Osteocyte (in vitro differentiated cells): ENCODE results near the gene TRIM2. TPM values are rescaled to one million over a fixed set of nuclear protein-coding genes. Genes with fewer than 3 reads are reported as not detected.
A peak's percentile ranks its signal among the peaks of the same experiment; 100 is the strongest.

Experiments
- DNase-seq: peaks from one replicate; pipeline ENCODE4 v3.0.0; 2021; ENCODE audit warnings: mixed read lengths; ENCODE audit not compliant: unreplicated experiment; ENCODE audit errors: extremely low spot score
- H3K27ac Mint-ChIP-seq: one replicate; pipeline ENCODE4 v1.8.0; 2021; ENCODE audit warnings: mild to moderate bottlenecking, mixed read lengths; ENCODE audit not compliant: unreplicated experiment
- H3K27me3 Mint-ChIP-seq: one replicate; pipeline ENCODE4 v1.8.0; 2021; ENCODE audit warnings: mixed read lengths; ENCODE audit not compliant: unreplicated experiment
- H3K36me3 Mint-ChIP-seq: one replicate; pipeline ENCODE4 v1.8.0; 2021; ENCODE audit warnings: mixed read lengths; ENCODE audit not compliant: unreplicated experiment
- H3K4me1 Mint-ChIP-seq: one replicate; pipeline ENCODE4 v1.8.0; 2021; ENCODE audit warnings: mixed read lengths; ENCODE audit not compliant: unreplicated experiment
- H3K4me3 Mint-ChIP-seq: one replicate; pipeline ENCODE4 v1.8.0; 2021; ENCODE audit warnings: mild to moderate bottlenecking, moderate library complexity, mixed read lengths; ENCODE audit not compliant: unreplicated experiment
- H3K9me3 Mint-ChIP-seq: one replicate; pipeline ENCODE4 v1.8.0; 2021; ENCODE audit warnings: mixed read lengths; ENCODE audit not compliant: unreplicated experiment
- CTCF ChIP-seq: fragments of 200-600 bp; sonication (generic); IDR thresholded peaks from 2 replicates; pipeline ENCODE4 v1.5.0; 2021; ENCODE audit warnings: antibody characterized with exemption, mild to moderate bottlenecking, moderate library complexity
- total RNA-seq: library from RNA; stranded (reverse); gene quantifications from 2 replicates; pipeline ENCODE4 v1.2.1, GENCODE V29; 2021

Gene TRIM2
- total RNA-seq, 1 donor from 2014 or later, result 34.0 TPM

DNA sequence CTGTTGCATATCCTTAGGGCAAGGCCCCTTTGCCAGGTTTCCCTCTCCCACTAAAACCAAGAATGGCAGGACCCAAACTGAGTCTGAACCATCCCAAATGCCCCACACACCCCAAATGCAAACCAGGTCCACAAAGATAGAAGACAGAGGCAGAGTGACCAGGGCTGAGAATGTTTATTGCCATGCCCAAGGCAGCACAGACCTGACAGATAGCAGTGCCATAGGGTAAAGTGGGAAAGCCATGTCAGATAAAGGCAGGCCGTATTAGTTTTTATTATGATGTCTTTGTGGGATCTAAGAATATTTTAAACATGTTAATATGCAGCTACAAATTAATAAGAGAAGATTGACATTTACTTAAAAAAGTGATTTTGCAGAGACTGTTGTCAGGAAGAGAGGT is 110.7 kb downstream of the TRIM2 start:
- H3K27me3 Mint-ChIP-seq, result no peaks in the 10 kb centered on the region
- H3K36me3 Mint-ChIP-seq, result peaks cover 18% of the 10 kb centered on the region
- H3K9me3 Mint-ChIP-seq, result no peaks in the 10 kb centered on the region
- no peak overlapping the region for H3K4me3 Mint-ChIP-seq
- no peak for DNase-seq
- H3K27ac Mint-ChIP-seq, result no peak overlapping the region
- no peaks in the 10 kb centered on the region for H3K4me1 Mint-ChIP-seq
- no peak for TF ChIP-seq CTCF

GRCh38 chr4:153318696-153319320 is 114.6 kb downstream of the TRIM2 start:
- H3K27me3 Mint-ChIP-seq, result no peaks in the 10 kb centered on the region
- no peak for DNase-seq
- H3K27ac Mint-ChIP-seq, result no peak overlapping the region
- no peak overlapping the region for H3K4me3 Mint-ChIP-seq
- no peaks in the 10 kb centered on the region for H3K4me1 Mint-ChIP-seq
- peaks cover 26% of the 10 kb centered on the region for H3K36me3 Mint-ChIP-seq
- TF ChIP-seq CTCF, result peak; percentile 79
- no peaks in the 10 kb centered on the region for H3K9me3 Mint-ChIP-seq

DNA sequence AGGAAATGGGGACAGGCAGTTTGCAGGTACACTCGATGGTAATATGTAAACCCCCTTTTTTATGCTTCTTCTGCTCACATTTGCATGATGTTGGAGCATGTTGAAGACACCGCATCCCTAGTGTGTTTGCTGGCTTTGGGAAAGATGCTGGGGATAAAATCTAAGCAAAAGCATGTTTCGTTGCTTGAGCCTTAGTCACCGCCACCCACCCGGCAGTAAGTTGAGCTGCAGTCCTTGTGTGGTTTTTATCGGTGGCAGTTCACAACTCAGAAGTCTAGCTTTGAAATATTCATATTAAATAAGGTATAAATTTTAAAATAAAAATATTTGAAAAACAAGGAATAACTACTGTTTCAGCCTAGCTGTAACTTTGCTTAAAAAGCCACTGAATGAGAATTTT is 118.5 kb downstream of the TRIM2 start:
- Mint-ChIP-seq H3K27ac (no peak overlapping the region), H3K27me3 (no peaks in the 10 kb centered on the region), H3K36me3 (peaks cover 25% of the 10 kb centered on the region), H3K9me3 (no peaks in the 10 kb centered on the region), H3K4me3 (no peak overlapping the region), H3K4me1 (no peaks in the 10 kb centered on the region)
- no peak for TF ChIP-seq CTCF
- no peak for DNase-seq

DNA sequence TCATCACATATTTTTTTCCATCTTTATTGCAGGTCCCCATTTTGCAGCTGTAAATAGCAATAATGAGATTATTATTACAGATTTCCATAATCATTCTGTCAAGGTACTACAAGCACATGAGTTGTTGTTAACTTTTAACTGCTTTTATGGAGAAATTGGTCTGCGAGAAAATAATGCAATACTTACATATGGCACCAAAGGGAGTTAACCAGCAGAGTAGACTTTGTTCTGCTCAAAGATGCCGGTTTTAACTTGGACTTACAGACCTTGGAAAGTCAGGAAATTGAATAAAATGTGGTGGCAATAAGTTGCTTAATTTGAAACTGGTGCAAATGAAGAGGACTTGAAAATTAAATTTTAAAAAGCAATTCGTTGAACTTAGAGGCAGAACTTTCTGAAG is 119.8 kb downstream of the TRIM2 start:
- Mint-ChIP-seq H3K9me3 (no peaks in the 10 kb centered on the region), H3K4me3 (no peak overlapping the region), H3K4me1 (no peaks in the 10 kb centered on the region), H3K36me3 (peaks cover 20% of the 10 kb centered on the region), H3K27me3 (no peaks in the 10 kb centered on the region), H3K27ac (no peak overlapping the region)
- no peak for DNase-seq
- TF ChIP-seq CTCF, result no peak

GRCh38 chr4:153325558-153325957 is 121.3 kb downstream of the TRIM2 start:
- TF ChIP-seq CTCF, result no peak
- Mint-ChIP-seq H3K4me1 (no peaks in the 10 kb centered on the region), H3K27ac (no peak overlapping the region), H3K36me3 (peaks cover 24% of the 10 kb centered on the region), H3K4me3 (no peak overlapping the region), H3K9me3 (no peaks in the 10 kb centered on the region), H3K27me3 (no peaks in the 10 kb centered on the region)
- no peak for DNase-seq
